Caki2 (cell line): Measurements from ENCODE around the gene COMMD9. TPM values are rescaled to one million over a fixed set of nuclear protein-coding genes. Genes with fewer than 3 reads are reported as not detected.
A peak's percentile ranks its signal among the peaks of the same experiment; 100 is the strongest.

Experiments used
- DNase-seq: peaks from one replicate; pipeline ENCODE4 v3.0.0-alpha.2; 2015; ENCODE audit warnings: low read depth
- in situ Hi-C: cut with HindIII; loops from 2 replicates; pipeline ENCODE4 v1.10.0; 2016; ENCODE audit warnings: low sequenced_read_pairs, low pct_unique_long_range_greater_than_20kb, mixed read lengths
- total RNA-seq: library from RNA; depleted of rRNA; stranded (reverse); fragments of >200 nt; shearing (Covaris generic); gene quantifications from 2 replicates; pipeline ENCODE4 v1.2.3, GENCODE V29; 2014; ENCODE audit warnings: low replicate concordance

COMMD9 gene
- total RNA-seq, 1 experiment from 2014 or later: 96.3 TPM

DNA sequence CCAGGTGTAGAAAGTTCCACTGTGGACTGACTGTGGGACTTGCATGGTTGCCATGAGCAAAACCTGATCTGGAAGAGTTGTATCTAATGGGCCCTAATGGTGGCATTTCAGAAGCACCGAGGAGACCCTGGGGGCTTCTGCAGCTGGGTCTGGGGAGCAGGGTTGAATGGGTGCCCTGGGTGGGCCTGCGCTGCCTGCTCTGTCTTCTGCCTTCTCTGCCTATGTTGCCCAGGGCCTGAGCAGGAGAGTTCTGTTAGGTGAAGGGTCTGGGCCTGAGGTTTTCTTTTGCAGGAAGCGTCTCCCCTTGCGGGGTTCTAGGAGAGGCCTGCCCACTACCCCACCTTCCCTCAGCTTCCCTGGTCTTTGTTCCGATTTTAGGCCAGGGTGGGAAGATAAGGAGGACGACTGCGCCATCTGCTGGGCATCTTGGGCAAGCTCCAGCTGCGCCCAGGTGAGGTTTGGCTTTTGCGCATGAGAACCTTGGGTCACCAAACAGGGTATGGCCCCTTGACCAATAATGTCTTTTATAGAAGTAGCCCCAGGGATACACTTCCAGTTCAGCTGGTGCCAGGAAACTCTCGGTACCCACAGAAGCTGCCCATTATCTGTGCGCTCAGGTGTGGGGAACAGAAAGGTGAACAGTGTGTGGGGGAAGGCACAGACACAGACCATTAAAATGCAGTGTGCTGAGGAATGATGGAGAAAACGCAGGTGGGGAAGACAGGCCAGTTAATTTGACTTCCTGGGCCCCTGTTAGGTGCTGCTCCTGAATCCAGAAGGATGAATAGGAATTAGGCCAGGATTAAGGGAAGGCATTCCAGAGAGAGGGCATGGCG lies 23.2 kb downstream of the COMMD9 start:
- in situ Hi-C loops: no loop called here

DNA sequence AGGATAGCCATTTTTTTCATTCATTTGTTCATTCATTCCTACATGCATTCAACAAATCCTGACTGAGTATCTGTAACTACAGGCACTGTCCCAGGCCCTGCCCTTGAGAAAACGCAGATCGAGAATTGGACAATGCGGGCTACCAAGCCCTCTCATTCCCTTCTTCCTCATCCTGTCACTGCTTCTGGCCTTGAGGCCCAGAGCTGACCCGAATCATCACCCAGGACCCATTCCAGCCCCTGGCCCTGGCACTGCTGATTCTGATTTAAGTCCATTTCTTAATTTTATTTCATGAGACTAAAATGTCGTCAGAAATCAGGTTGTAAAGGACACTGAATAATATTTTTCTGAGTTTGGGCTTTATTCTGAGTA lies 24.3 kb downstream of the COMMD9 start:
- DNase-seq: no peak
- in situ Hi-C loops: no loop called here

More for the DNA sequence above, 23.2 kb downstream of the COMMD9 start:
- peak; percentile 23 for DNase-seq

DNA sequence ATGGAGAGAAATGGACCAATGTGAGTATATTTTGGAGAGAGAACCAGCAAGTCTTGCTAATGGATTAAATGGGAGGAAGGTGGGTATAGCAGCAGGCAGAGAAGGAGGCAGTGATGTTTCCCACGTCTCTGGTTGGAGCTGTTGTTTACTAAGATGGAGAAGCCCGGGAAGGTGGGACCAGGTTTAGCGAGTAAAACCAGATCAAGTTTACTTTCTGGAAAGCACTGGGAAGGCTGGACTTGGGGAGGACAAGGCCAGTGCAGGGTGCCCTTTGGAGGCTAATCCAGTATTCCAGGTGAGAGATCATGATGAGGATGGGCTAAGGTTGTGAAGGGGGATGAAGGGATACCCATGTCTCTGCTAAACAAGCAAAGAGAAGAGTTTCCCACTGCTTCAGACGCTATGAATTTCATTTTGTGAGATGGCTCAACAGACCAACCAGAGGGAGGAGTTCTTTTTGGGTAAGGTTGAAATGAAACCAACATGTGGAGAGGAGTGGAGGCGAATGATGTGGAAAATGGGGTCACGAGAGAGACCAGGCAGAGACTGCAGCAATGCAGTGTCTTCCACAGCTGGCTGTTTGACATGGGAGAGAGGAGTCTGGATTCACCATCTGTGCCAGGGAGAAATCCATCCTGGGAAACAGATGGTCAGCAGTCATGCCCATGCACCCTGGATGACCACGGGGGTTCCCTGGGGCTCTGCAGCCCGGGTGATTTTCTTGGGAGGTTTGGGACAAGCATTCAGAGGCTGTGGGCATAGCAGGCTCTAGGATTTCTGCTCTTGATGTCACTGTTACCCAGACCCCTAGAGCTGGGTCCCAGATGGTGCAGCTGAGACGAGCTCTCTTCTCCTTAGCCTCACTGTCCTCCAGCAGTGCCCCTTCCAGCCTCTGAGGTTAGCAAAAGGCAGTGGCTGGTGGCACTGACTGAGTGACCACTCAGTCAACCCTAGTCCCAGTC lies 24.9 kb downstream of the COMMD9 start:
- no peak for DNase-seq

GRCh38 chr11:36261094-36261493 lies 28.1 kb downstream of the COMMD9 start:
- in situ Hi-C loops: no loop called here

More for the DNA sequence above, 24.9 kb downstream of the COMMD9 start:
- in situ Hi-C loops: no loop called here

GRCh38 chr11:36258730-36259360 lies 30.4 kb downstream of the COMMD9 start:
- in situ Hi-C loops: no loop called here
- no peak for DNase-seq

More at GRCh38 chr11:36261094-36261493, 28.1 kb downstream of the COMMD9 start:
- DNase-seq: no peak

GRCh38 chr11:36257351-36257750 lies 31.9 kb downstream of the COMMD9 start:
- in situ Hi-C loops: no loop called here
- no peak for DNase-seq

DNA sequence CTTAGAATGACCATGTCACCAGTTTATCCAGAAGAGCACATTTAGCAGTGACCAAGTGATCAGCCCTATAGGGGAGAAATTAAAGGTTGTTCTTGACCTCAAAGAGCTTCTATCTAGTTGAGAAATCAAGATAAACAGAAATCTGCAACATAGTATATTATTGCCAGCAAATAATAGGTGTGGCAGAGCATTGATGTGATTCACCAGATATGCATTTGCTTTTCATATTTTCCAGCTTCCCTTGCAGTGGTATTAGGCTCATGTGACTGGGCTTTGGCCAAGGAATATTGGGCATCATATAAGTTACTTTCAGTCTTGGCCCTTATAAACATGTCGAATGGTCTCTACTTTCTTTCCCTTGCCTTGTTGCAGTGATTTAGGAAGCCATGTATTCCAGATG lies 34.5 kb downstream of the COMMD9 start:
- in situ Hi-C loops: no loop called here
- DNase-seq: no peak

GRCh38 chr11:36253238-36253637 lies 36.0 kb downstream of the COMMD9 start:
- no peak for DNase-seq
- in situ Hi-C loops: no loop called here

- no peak for DNase-seq
- in situ Hi-C loops: no loop called here
Observed at GRCh38 chr11:36251823-36252222, 37.4 kb downstream of the COMMD9 start.

DNA sequence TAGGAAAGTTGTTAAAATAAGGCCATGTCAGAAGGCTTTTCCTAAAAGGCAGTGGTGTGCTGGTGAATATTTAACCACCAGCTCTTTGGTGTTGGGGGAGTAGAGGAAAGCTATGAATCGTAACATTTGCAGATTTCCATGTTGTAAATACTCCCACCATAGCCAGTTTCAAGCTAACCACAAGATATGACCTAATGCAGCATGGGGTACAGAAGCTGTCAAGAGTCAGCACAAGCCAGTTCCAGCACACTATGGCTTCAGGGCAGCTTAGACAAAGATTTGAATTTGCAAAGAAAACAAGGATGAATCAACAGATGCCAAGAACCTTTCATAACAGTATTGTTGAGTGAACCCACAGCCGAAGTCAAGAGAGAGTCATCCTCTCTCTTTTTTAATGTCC lies 40.0 kb downstream of the COMMD9 start:
- in situ Hi-C loops: no loop called here
- peak; percentile 29 for DNase-seq

- in situ Hi-C loops: no loop called here
- DNase-seq: no peak
Observed at GRCh38 chr11:36248436-36248835, 40.8 kb downstream of the COMMD9 start.

DNA sequence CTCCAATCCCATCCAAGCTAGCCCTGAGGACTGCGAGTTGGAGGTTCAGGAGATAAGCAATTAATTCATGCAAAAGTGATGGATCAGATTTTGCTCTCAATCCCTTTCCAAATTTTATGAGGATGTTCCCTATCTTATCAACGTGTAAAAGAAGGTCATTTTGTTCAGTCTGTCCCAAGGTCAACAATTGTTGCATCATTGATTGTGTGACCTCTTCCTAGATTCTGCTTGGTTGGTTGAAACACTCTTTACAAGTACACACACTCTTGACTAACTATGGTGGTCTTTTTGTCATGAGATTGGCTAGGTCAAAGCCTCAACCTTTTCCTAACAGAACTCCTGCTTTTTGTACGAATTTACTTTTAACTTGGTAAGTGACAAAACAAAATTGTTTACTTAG lies 41.7 kb downstream of the COMMD9 start:
- DNase-seq: no peak
- in situ Hi-C loops: no loop called here

- DNase-seq: no peak
- in situ Hi-C loops: no loop called here
Observed at GRCh38 chr11:36243641-36244040, 45.6 kb downstream of the COMMD9 start.

DNA sequence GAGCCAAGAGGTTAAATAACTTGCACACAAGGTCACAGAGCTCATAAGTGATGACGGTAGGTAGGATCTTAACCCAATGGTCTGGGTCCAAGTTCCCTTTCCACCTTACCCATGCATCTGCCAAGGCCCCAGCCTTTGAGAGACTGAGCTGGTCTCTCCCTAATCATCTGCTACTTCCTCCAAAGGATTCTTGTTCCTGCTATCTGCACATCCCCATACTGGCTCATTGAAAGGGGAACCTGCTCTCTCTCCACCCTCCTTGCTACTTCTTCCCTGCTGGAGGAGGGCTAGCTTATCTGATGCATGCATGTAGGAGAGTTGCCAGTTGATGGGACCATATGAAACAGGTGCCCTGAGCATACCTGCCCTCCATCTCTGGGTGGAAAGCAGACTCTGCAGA lies 47.7 kb downstream of the COMMD9 start:
- no peak for DNase-seq
- in situ Hi-C loops: no loop called here

DNA sequence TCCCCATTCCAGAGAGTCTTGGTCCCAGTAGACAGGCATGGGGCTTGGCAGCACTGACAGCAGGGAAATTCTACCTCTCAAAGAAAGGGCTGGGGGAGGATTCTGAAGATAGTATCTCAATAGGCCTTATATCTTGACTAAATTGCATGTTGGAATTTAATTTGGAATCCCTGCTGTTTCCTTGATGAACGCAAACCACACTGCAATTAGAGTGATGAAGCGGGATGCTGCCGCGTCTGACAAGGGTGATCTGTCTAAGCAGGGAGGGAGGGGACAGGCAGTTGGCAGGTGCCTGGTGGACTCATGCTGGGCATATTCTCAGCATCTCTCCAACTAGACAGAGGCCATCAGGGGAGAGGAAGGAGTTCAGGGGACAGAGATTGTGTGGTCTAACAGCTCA lies 48.4 kb downstream of the COMMD9 start:
- in situ Hi-C loops: no loop called here
- DNase-seq: no peak

DNA sequence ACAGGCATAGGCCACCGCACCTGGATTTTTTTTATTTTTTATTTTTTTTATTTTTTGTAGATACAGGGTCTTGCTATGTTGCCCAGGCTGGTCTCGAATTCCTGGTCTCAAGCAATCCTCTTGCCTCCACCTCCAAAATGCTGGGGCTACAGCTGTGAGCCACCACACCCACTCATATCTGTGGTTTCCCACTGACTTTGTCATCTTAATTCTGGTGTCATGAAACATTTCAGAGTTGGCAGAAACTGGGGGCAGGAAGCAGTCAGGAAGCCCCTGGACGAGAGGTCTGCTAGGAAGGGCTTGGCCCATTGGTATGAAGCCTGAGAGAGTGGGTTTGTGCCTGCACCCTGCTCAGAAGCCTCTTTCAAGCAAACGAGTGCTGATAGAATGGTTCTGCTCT lies 49.1 kb downstream of the COMMD9 start:
- DNase-seq: no peak
- in situ Hi-C loops: no loop called here

GRCh38 chr11:36239636-36240035 lies 49.6 kb downstream of the COMMD9 start:
- DNase-seq: no peak
- in situ Hi-C loops: no loop called here

GRCh38 chr11:36238881-36239280 lies 50.3 kb downstream of the COMMD9 start:
- in situ Hi-C loops: no loop called here
- DNase-seq: no peak
